Suppressor macrophage treated with lipopolysaccharide for 1 hour (primary cell): Measurements from ENCODE around the gene MAPK8.

Experiments used
- DNase-seq, 3 donors: peaks; one replicate each; pipeline ENCODE4 v3.0.0-alpha.2; 2020 to 2022

The MAPK8 gene

DNA sequence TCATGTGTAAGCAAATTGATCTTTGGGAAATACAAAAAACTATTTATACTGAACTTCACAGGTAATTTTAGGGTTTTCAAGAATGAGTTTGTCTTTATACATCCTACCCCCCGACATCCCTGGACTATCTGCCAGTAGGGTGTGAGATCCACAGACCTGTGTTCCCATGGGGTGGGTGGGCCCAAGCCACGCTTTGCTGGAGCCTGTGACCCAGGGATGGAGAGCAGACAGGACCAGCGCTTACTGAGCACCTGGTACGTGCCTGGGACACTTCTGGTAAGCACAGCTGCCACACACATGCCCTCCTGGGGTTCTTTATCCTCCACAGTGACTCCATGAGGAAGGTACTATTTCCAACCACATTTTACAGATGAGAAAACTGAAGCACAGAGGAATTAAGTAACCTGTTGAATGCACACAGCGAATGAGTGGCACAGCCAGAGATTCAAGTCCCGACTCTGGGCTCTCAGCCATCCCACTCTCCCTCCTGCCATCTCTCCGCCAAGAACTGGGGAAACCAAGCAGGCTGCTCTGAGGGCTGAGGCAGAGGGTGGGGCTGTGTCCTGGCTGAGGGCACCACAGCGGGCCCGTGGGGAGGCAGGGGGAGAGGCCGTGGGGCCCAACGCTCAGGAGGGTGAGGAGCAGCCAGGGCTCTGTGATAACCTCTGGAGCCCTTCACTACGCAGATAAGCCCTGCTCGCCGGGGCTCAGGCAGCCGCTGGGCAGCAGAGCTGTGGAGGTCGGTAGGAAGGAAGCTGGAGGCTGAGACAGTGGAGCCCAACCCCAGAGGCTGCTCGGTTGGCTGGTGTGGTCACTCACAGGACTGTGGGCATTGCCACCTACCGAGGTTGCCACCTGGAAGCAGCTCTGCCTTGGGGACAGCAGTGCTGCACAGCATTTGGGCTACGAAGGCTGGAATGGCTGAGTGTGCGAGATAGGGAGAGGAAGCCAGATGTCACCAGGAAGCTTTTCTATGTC is 174.2 kb downstream of the MAPK8 start:
- DNase-seq: no peak

DNA sequence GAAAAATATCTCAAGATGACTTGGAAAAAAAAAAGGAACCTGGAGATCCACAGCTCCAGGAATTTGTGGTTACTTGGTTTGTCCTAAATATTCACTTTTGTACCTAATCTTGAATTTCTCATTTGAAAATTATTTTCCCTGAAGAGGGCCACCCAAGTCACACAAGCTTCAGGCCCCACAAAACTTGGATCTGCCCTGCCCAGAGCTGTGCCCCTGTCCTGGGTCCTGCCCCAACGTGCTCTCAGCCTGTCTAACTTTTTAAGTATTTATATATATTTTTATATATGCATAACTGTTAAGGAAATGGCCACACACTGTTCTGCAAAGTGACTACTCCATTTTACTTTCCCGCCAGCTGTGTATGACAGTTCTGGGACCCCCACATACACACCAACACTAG is 174.9 kb downstream of the MAPK8 start:
- DNase-seq: no peak

DNA sequence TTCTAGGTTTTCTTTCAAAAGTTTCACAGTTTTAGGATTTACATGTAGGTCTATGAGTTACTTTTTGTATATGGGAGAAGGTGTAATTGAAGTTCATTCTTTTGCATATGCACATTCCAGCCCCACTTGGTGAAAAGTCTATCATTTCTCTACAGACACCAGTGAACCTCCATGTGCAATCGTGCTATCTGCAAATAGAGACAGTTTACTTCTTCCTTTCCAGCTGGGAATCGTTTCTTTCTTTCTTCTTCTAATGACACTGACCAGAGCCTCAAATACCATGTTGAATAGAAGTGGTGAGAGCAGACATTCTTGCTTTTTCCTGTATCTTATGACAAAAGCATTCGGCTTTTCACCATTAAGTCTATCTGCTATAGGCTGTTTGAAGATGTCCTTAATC is 175.7 kb downstream of the MAPK8 start:
- DNase-seq: no peak

DNA sequence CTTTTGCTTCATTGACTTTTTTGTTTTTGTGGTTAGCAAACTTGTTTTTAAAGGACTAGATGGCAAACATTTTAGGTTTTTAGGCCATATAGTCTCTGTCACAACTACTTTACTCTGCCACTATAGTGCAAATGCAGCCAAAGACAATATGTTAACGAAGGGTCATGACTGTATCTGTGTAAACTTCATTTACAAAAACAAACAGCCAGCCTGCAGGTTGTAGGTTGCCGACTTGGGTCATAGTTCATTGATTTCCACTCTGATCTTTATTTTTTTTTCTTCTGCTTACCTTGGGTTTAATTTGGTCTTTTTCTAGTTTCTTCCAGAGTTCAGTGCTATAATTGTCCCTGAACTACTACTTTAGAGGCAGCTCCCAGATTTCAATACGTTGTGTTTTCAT is 178.4 kb downstream of the MAPK8 start:
- DNase-seq: no peak

DNA sequence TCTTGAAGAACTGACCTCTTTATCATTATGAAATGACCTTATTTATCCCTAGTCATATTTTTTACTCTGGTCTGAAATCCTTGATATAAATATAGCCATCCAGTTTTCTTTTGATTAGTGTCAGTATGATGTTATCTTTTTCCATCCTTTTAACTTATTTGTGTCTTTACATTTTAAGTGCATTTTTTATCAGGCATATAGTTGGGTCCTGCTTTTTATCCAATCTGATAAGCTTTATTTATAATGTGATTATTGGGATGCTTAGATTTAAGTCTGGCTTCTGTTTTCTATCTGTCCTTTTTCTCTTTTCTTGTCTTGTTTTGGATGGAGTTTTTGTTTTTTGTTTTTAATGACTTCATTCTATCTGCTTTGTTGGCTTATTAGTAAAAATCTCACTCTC is 179.2 kb downstream of the MAPK8 start:
- DNase-seq: no peak

DNA sequence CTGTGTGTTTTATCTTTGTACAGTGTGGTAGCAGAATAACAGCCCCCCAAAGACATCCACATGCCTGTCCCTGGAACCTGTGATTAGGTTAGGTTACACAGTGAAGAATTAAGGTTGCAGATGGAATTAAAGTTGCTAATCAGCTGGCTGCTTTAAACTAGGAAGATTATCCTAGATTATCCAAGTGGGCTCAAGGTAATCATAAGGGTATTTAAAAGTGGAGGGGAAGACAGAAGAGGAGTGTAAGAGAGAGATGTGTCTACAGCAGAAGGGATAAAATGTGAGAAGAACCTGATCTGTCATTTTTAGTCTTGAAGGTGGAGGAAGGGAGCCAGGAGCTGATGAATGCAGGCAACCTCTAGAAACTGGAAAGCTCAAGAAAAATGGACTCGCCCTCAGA is 180.8 kb downstream of the MAPK8 start:
- DNase-seq: no peak
